Thoracic aorta (tissue), 2 donors: ENCODE data around the gene PACS1. TPM values are rescaled to one million over a fixed set of nuclear protein-coding genes. Genes with fewer than 3 reads are reported as not detected.
"Not testable (repeated sequence)": the region's sequence is repeated elsewhere in the genome, so short reads cannot be mapped to it uniquely, and the experiment has no call there.

Source experiments
- ATAC-seq: fragments of 150-250 bp; one replicate; pipeline ENCODE4 v1.8.0; 2017; ENCODE audit warnings: low read depth; ENCODE audit not compliant: insufficient number of reproducible peaks, low FRiP score
- DNase-seq: peaks from one replicate; pipeline ENCODE4 v3.0.0-alpha.2; 2020; ENCODE audit warnings: low spot score
- H3K27ac ChIP-seq, 2 donors: fragments of 200-600 bp; sonication (generic); 1 replicate in 1 of 2; 2 replicates in 1 of 2; pipeline ENCODE4 v1.5.1; 2016; ENCODE audit warnings: mild to moderate bottlenecking in 2 of 2, moderate library complexity in 2 of 2
- H3K27me3 ChIP-seq: fragments of 200-600 bp; sonication (generic); replicated peaks from 2 replicates; pipeline ENCODE4 v1.6.0; 2016; ENCODE audit warnings: mild to moderate bottlenecking; ENCODE audit not compliant: insufficient read depth
- H3K36me3 ChIP-seq: fragments of 200-600 bp; sonication (generic); one replicate; pipeline ENCODE4 v1.5.1; 2016
- H3K4me1 ChIP-seq, 2 donors: fragments of 200-600 bp; sonication (generic); 1 replicate in 1 of 2; 2 replicates in 1 of 2; pipeline versions ENCODE4 v1.5.1 to v1.6.0; 2016; ENCODE audit warnings: low read depth in 2 of 2, mild to moderate bottlenecking in 1 of 2; ENCODE audit not compliant: control insufficient read depth in 1 of 2
- H3K4me3 ChIP-seq: fragments of 200-600 bp; sonication (generic); 2 replicates; pipeline ENCODE4 v1.5.1; 2016; ENCODE audit warnings: mild to moderate bottlenecking
- H3K9me3 ChIP-seq: fragments of 200-600 bp; sonication (generic); 2 replicates; pipeline ENCODE4 v1.5.1; 2016
- total RNA-seq, 2 donors: library from RNA; depleted of rRNA; stranded (reverse); fragments of >200 nt; gene quantifications; one replicate each; pipeline versions ENCODE4 v1.1.0 to v1.2.3, GENCODE V29; 2016
- TF ChIP-seq, protein P1 (sequence below): fragments of 200-600 bp; sonication (generic); IDR thresholded peaks from one replicate; pipeline ENCODE4 v1.5.1; 2019; ENCODE audit warnings: antibody characterized with exemption

PACS1 gene
- total RNA-seq, 2 donors from 2014 or later = 82.9 to 112 TPM

DNA sequence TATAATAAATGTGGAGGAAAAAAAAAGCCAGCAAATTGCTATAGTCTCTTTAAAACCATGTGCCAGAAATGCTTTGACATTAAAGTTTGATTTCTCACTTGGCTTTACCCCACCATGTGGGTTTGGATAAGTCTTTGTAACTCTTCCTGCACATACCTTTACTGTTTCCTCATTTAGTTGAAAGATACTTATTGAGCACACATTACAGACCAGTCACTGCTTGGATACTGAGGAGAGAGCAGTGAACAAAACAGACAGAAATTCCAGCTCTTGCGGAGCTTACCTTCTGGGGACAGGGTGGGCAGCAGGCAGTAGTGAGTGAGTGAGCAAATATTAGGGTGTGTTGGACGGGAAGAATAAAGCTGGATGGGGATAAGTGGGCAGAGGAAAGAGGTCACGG lies 13.7 kb downstream of the PACS1 start:
- H3K9me3 ChIP-seq = no peaks in the 10 kb centered on the region
- peaks cover 39 to 59% of the 10 kb centered on the region in 2 donors for H3K4me1 ChIP-seq
- ATAC-seq (no peak), DNase-seq (no peak)
- peak overlapping the region; percentile 33 to 34 for H3K27ac ChIP-seq
- TF ChIP-seq, protein P1, sequence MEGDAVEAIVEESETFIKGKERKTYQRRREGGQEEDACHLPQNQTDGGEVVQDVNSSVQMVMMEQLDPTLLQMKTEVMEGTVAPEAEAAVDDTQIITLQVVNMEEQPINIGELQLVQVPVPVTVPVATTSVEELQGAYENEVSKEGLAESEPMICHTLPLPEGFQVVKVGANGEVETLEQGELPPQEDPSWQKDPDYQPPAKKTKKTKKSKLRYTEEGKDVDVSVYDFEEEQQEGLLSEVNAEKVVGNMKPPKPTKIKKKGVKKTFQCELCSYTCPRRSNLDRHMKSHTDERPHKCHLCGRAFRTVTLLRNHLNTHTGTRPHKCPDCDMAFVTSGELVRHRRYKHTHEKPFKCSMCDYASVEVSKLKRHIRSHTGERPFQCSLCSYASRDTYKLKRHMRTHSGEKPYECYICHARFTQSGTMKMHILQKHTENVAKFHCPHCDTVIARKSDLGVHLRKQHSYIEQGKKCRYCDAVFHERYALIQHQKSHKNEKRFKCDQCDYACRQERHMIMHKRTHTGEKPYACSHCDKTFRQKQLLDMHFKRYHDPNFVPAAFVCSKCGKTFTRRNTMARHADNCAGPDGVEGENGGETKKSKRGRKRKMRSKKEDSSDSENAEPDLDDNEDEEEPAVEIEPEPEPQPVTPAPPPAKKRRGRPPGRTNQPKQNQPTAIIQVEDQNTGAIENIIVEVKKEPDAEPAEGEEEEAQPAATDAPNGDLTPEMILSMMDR = no peak
- no peaks in the 10 kb centered on the region for H3K27me3 ChIP-seq
- no peak overlapping the region for H3K4me3 ChIP-seq
- no peaks in the 10 kb centered on the region for H3K36me3 ChIP-seq

DNA sequence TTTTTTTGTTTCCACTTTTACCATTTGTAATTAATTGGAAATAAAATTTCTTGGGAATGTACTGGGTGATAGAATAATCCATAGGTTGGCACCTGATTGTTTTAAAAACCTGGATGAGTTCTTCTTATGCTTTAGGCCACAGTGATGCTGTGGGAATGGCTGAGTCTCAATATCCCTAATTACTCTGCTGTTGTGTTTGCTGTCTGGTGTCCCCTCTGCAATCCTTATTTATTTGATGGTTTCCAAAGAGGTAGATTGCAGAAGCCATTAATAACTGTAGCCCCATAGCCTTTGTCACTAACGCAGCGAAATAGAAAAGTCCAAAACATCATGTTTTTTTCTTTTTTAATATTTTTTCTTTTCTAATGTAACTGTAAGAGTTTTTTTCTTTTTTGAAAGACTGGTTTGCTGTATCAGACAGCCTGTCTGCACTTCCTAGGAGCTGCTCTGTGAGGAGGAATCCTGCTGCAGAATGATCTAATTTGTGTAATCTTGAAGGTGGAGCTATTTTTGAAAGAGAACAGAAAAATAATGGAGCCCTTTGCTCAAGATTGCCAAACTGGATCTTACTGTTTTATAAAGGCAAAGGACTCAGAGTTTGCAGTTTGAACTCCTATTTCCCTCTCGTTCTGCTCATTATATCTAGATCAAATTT lies 14.9 kb downstream of the PACS1 start:
- DNase-seq (no peak), ATAC-seq (no peak)
- Histone ChIP-seq H3K27me3 (no peaks in the 10 kb centered on the region), H3K4me3 (no peak overlapping the region), H3K36me3 (no peaks in the 10 kb centered on the region), H3K27ac (peak overlapping the region in 1 of 2 donors; percentile 11), H3K9me3 (no peaks in the 10 kb centered on the region), H3K4me1 (peaks cover 39 to 59% of the 10 kb centered on the region in 2 donors)
- TF ChIP-seq, protein P1 = no peak

DNA sequence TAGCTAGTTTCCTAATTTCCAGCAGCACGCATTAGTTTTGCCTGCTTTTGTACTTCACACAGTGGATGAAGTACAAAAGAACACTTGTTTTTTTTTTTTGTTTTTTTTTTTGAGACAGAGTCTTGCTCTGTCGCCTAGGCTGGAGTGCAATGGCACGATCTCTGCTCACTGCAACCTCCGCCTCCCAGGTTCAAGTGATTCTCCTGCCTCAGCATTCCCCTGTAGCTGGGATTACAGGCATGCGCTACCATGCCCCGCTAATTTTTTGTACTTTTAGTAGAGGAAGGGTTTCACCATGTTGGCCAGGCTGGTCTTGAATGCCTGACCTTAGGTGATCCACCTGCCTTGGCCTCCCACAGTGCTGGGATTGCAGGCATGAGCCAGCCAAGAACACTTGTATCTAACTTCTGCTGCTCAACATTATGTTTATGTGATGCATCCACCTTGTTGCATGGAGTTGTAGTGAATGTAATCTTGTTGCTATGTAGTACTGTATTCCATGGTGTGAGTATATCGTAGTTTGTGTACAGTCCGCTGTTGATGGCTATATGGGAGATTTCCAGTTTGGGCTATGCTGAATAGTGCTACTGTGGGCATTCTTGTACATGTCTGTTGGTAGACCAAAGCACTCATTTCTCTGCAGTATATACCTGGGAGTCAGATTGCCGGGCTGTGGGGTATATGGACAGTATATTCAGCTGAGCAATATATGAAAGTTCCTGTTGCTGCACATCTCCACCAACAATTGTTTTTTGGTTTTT lies 17.3 kb downstream of the PACS1 start:
- no peak overlapping the region for H3K4me3 ChIP-seq
- no peak for ATAC-seq
- TF ChIP-seq, protein P1 = no peak
- no peak overlapping the region for H3K27ac ChIP-seq
- DNase-seq = no peak
- H3K9me3 ChIP-seq = no peaks in the 10 kb centered on the region
- peaks cover 20 to 35% of the 10 kb centered on the region in 2 donors for H3K4me1 ChIP-seq
- H3K27me3 ChIP-seq = no peaks in the 10 kb centered on the region
- no peaks in the 10 kb centered on the region for H3K36me3 ChIP-seq

DNA sequence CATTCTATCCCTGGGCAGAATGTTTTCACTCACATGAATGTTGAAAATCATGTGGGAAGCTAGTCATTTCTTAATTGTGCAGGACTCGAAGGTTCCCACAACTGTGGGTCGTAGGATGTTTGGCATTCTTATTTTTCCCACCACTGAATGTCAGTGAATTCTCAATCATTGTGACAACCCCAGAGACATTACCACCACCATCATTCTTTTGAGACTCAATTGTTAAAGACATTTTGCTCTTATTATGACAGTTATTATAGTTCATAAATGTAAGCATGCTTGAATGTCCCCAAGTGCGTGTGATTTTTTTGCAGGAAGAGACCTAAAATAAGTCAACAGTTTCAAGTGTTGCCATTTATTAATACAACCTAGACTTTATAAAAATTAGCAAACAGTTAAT lies 19.0 kb downstream of the PACS1 start:
- Histone ChIP-seq H3K27me3 (no peaks in the 10 kb centered on the region), H3K4me1 (peaks cover 4 to 18% of the 10 kb centered on the region in 2 donors), H3K36me3 (no peaks in the 10 kb centered on the region), H3K27ac (no peak overlapping the region), H3K4me3 (no peak overlapping the region), H3K9me3 (no peaks in the 10 kb centered on the region)
- DNase-seq = no peak
- TF ChIP-seq, protein P1 = no peak
- ATAC-seq = no peak

DNA sequence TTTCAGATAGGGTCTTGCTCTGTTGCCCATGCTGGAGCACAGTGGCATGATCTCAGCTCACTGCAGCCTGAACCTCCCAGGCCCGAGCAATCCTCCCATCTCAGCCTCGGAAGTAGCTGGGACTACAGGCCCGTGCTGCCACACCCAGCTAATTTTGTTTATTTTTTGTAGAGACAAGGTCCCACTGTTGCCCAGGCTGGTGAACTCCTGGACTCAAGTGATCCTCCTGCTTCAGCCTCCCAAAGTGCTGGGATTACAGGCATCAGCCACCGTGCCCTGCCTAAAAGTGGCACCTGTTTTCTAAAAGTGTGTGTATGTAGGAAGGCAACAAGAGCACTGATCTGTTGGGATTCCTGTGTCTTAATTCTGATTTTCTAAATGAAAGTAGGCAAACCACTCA lies 20.2 kb downstream of the PACS1 start:
- DNase-seq = no peak
- Histone ChIP-seq H3K27me3 (no peaks in the 10 kb centered on the region), H3K36me3 (no peaks in the 10 kb centered on the region), H3K4me3 (no peak overlapping the region), H3K4me1 (peaks cover 0 to 5% of the 10 kb centered on the region in 2 donors), H3K27ac (no peak overlapping the region), H3K9me3 (no peaks in the 10 kb centered on the region)
- TF ChIP-seq, protein P1 = no peak
- ATAC-seq = no peak

DNA sequence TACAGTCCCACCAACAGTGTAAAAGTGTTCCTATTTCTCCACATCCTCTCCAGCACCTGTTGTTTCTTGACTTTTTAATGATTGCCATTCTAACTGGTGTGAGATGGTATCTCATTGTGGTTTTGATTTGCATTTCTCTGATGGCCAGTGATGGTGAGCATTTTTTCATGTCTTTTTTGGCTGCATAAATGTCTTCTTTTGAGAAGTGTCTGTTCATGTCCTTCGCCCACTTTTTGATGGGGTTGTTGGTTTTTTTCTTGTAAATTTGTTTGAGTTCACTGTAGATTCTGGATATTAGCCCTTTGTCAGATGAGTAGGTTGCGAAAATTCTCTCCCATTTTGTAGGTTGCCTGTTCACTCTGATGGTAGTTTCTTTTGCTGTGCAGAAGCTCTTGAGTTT lies 22.1 kb downstream of the PACS1 start:
- H3K4me1 ChIP-seq, ATAC-seq, H3K4me3 ChIP-seq, H3K36me3 ChIP-seq, H3K27ac ChIP-seq, H3K9me3 ChIP-seq, DNase-seq, H3K27me3 ChIP-seq: not testable (repeated sequence)

DNA sequence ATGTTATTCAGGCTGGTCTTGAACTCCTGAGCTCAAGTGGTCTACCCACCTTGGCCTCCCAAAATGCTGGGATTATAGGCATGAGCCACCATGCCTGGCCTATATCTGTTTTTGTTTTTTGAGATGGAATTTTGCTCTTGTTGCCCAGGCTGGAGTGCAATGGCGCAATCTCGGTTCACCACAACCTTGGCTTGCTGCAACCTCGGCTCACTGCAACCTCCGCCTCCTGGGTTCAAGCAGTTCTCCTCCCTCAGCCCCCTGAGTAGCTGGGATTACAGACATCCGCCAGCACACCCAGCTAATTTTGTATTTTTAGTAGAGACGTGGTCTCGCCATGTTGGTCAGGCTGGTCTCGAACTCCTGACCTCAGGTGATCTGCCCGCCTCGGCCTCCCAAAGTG lies 29.7 kb downstream of the PACS1 start:
- peaks cover 13 to 26% of the 10 kb centered on the region in 2 donors for H3K4me1 ChIP-seq
- DNase-seq, ATAC-seq, H3K9me3 ChIP-seq, H3K4me3 ChIP-seq, H3K27me3 ChIP-seq, H3K36me3 ChIP-seq, H3K27ac ChIP-seq: not testable (repeated sequence)
